ENCODE results near the gene CDCA8.

The CDCA8 gene

DNA sequence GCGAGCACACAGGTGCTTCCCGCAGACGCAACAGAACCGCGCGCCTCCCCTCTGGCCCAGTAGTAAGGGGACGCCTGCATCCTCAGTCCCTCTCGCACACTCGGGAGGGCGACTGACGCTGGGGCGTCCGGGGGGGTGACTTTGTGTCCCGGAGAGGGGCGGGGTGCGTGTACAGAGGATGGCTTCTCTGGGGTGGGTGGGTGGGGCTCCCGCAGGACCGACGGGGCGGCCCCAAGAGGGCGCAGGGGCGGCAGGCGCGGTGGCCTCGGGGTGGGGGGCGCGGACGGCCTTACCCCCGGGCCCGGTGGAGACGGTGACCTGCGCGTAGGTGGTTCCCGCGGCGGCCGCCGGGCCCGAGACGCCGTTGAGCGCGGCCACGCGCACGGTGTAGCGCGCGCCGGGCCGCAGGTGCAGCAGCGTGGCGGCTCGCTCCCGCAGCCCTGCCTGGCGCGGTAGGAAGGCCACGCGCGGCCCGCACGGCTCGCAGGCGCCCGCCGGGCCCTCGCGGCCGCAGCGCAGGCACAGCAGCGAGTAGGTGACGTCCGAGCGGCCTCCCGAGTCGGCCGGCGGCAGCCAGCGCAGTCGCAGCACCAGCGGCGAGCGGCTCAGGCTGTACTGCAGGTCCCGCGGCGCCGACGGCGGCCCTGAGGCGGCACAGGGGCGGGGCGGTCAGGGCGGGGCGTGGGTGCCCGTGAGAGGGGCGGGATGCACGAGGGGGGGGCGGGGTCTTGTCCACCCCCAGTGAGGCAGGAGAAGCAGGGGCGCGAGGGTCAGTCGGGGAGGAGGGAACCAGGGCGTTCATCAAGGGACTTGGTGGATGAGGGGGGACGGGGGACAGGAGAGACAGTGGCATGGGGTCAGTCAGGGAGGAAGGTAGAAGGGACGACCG lies 60.5 kb downstream of the CDCA8 start:
- peaks cover 0 to 3% of the 10 kb centered on the region in 2 experiments for H3K4me1 ChIP-seq (ENCODE audit: control insufficient read depth in 1 of 2, insufficient read depth in 1 of 2, low read depth in 1 of 2, low read length in 1 of 2)
- peaks cover 100% of the 10 kb centered on the region for H3K27me3 ChIP-seq
- no peaks in the 10 kb centered on the region for H3K36me3 ChIP-seq
- H3K27ac ChIP-seq: no peak overlapping the region
- H3K4me3 ChIP-seq (ENCODE audit: low read depth in 1 of 2, low read length in 1 of 2): no peak overlapping the region
- no peaks in the 10 kb centered on the region for H3K9me3 ChIP-seq
- TF ChIP-seq CTCF (IDR thresholded peaks at IDR 0.05): no peak

- H3K36me3 ChIP-seq: no peaks in the 10 kb centered on the region
- H3K4me3 ChIP-seq (ENCODE audit: low read depth in 1 of 2, low read length in 1 of 2): no peak overlapping the region
- TF ChIP-seq CTCF (IDR thresholded peaks at IDR 0.05): no peak
- no peak overlapping the region for H3K27ac ChIP-seq
- H3K27me3 ChIP-seq: peaks cover 100% of the 10 kb centered on the region
- H3K9me3 ChIP-seq: no peaks in the 10 kb centered on the region
- peaks cover 0 to 3% of the 10 kb centered on the region in 2 experiments for H3K4me1 ChIP-seq (ENCODE audit: control insufficient read depth in 1 of 2, insufficient read depth in 1 of 2, low read depth in 1 of 2, low read length in 1 of 2)
Measured at GRCh38 chr1:37753473-37754321, 61.4 kb downstream of the CDCA8 start.

- Histone ChIP-seq H3K27ac (no peak overlapping the region), H3K36me3 (no peaks in the 10 kb centered on the region), H3K27me3 (peaks cover 100% of the 10 kb centered on the region), H3K4me1 (ENCODE audit: control insufficient read depth in 1 of 2, insufficient read depth in 1 of 2, low read depth in 1 of 2, low read length in 1 of 2) (peaks cover 0 to 3% of the 10 kb centered on the region in 2 experiments), H3K9me3 (no peaks in the 10 kb centered on the region), H3K4me3 (ENCODE audit: low read depth in 1 of 2, low read length in 1 of 2) (no peak overlapping the region)
- TF ChIP-seq CTCF (IDR thresholded peaks at IDR 0.05): no peak
Measured at GRCh38 chr1:37755290-37755689, 63.0 kb downstream of the CDCA8 start.

DNA sequence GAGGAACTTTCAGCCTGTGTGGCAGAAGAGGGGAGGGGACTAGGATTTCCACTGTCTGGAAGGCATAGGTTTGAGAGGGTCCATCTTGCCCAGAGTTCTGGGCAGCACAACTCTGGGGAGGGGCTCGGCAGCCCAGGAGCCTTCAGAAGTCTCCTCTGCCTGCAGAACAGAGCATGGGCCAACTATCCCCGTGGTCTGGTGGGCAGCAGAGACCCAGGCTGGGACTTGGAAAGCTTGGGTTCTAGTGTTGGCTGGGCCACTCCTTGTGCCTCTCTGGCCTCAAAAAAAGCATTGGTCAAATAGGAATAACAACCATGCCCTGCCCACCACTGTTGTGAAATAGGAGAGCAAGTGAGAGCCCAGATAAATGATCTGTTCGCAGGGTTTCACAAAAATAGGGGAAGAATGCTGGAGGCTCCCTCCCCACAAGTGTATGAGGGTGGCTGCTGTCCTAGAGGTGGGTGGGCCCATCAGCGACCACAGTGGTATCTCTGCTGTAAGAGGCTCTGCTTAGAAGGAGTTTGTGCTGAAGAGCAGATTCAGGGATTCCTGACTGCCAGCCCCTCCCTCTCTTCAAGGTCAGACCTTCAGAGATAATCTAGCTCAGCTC lies 63.7 kb downstream of the CDCA8 start:
- H3K36me3 ChIP-seq: no peaks in the 10 kb centered on the region
- no peak overlapping the region for H3K27ac ChIP-seq
- H3K4me1 ChIP-seq (ENCODE audit: control insufficient read depth in 1 of 2, insufficient read depth in 1 of 2, low read depth in 1 of 2, low read length in 1 of 2): peaks cover 0 to 3% of the 10 kb centered on the region in 2 experiments
- peaks cover 100% of the 10 kb centered on the region for H3K27me3 ChIP-seq
- no peak overlapping the region for H3K4me3 ChIP-seq (ENCODE audit: low read depth in 1 of 2, low read length in 1 of 2)
- no peak for TF ChIP-seq CTCF (IDR thresholded peaks at IDR 0.05)
- no peaks in the 10 kb centered on the region for H3K9me3 ChIP-seq

All from neutrophil (primary cell).